IMR-90 (cell line): ENCODE measurements around the gene RHCE. TPM values are rescaled to one million over a fixed set of nuclear protein-coding genes. Genes with fewer than 3 reads are reported as not detected.

Source experiments
- ATAC-seq: fragments of 200-7000 bp; cut with Tn5 transposase; 2 replicates; pipeline ENCODE4 v1.9.1; 2020; ENCODE audit warnings: low read depth, mild to moderate bottlenecking, moderate library complexity
- BruUV-seq: library from RNA; stranded (reverse); fragments of 400-500 nt; replicated peaks from 2 replicates; lab custom pipeline; 2021; lab: Mats Ljungman, UMichigan
- CTCF ChIA-PET: fragments of 300-600 bp; formaldehyde crosslinking; extraction: SDS; loops from one replicate; lab custom pipeline; 2021; ENCODE audit warnings: antibody characterized with exemption; lab: Yijun Ruan, JAX
- POLR2A ChIA-PET: fragments of 300-600 bp; sonication (Branson Sonifier 250); formaldehyde crosslinking; loops from one replicate; lab custom pipeline; 2022; ENCODE audit warnings: antibody characterized with exemption; ENCODE audit not compliant: unreplicated experiment; lab: Charles Lee
- DNase-seq: peaks from one replicate; pipeline ENCODE4 v3.0.0; 2013
- H2AFZ ChIP-seq: replicated peaks from 2 replicates; pipeline ENCODE3; 2013; ENCODE audit warnings: low read length, mild to moderate bottlenecking; ENCODE audit not compliant: poor library complexity
- H2AK5ac ChIP-seq: 2 replicates; pipeline ENCODE4 v1.6.1; 2013; ENCODE audit warnings: low read depth, low read length, inconsistent platforms
- H2AK9ac ChIP-seq: replicated peaks from 2 replicates; pipeline ENCODE3; 2013; ENCODE audit warnings: mild to moderate bottlenecking, low read depth, low read length, moderate library complexity; ENCODE audit not compliant: poor library complexity
- H2BK120ac ChIP-seq: 2 replicates; pipeline ENCODE4 v1.6.1; 2013; ENCODE audit warnings: low read depth, low read length, inconsistent platforms
- H2BK15ac ChIP-seq: 3 replicates; pipeline ENCODE4 v1.6.1; 2013; ENCODE audit warnings: low read depth, low read length, inconsistent platforms
- H2BK20ac ChIP-seq: 2 replicates; pipeline ENCODE4 v1.6.1; 2013; ENCODE audit warnings: low read depth, mild to moderate bottlenecking, inconsistent platforms, low read length, moderate library complexity
- H2BK5ac ChIP-seq: 2 replicates; pipeline ENCODE4 v1.6.1; 2013; ENCODE audit warnings: mild to moderate bottlenecking, low read depth, low read length, inconsistent platforms; ENCODE audit not compliant: poor library complexity, severe bottlenecking
- H3K14ac ChIP-seq: replicated peaks from 2 replicates; pipeline ENCODE4 v1.6.1; 2013; ENCODE audit warnings: low read depth, low read length, inconsistent platforms
- H3K18ac ChIP-seq: 2 replicates; pipeline ENCODE4 v1.6.1; 2013; ENCODE audit warnings: low read depth, low read length, control low read depth
- H3K23ac ChIP-seq: 2 replicates; pipeline ENCODE4 v1.6.1; 2013; ENCODE audit warnings: low read depth, low read length, inconsistent platforms
- H3K27ac ChIP-seq: 2 replicates; pipeline ENCODE4 v1.5.1; 2013; ENCODE audit warnings: mild to moderate bottlenecking, control low read depth, low read length; ENCODE audit not compliant: insufficient read depth
- H3K27me3 ChIP-seq: 2 replicates; pipeline ENCODE4 v1.6.1; 2013; ENCODE audit warnings: low read length; ENCODE audit not compliant: control insufficient read depth, insufficient read depth
- H3K36me3 ChIP-seq: 2 replicates; pipeline ENCODE4 v1.6.1; 2013; ENCODE audit warnings: low read length, mixed read lengths; ENCODE audit not compliant: control insufficient read depth, insufficient read depth
- H3K4ac ChIP-seq: 2 replicates; pipeline ENCODE4 v1.6.1; 2013; ENCODE audit warnings: low read depth, low read length, inconsistent platforms
- H3K4me1 ChIP-seq: 2 replicates; pipeline ENCODE4 v1.6.1; 2013; ENCODE audit warnings: low read length, mixed read lengths; ENCODE audit not compliant: control insufficient read depth, insufficient read depth
- H3K4me2 ChIP-seq: 2 replicates; pipeline ENCODE4 v1.6.1; 2013; ENCODE audit warnings: low read depth, mild to moderate bottlenecking, control low read depth, low read length, moderate library complexity
- H3K4me3 ChIP-seq: 2 replicates; pipeline ENCODE4 v1.5.1; 2013; ENCODE audit warnings: low read depth, mild to moderate bottlenecking, control low read depth, low read length, moderate library complexity; ENCODE audit not compliant: insufficient read depth
- H3K56ac ChIP-seq: 2 replicates; pipeline ENCODE4 v1.6.1; 2013; ENCODE audit warnings: low read length, inconsistent platforms; ENCODE audit not compliant: insufficient read depth; ENCODE audit errors: extremely low read depth
- H3K79me1 ChIP-seq, 2 experiments: 2 replicates each; pipeline ENCODE4 v1.6.1; 2013; ENCODE audit warnings: low read length in 2 of 2, inconsistent platforms in 1 of 2, low read depth in 1 of 2
- H3K9ac ChIP-seq: 2 replicates; pipeline ENCODE4 v1.6.1; 2013; ENCODE audit warnings: low read depth, low read length, control low read depth
- H3K9me1 ChIP-seq: 2 replicates; pipeline ENCODE4 v1.6.1; 2013; ENCODE audit warnings: low read length, inconsistent platforms; ENCODE audit not compliant: insufficient read depth
- H3K9me3 ChIP-seq: 2 replicates; pipeline ENCODE4 v1.6.1; 2013; ENCODE audit warnings: low read length; ENCODE audit not compliant: control insufficient read depth, insufficient read depth
- H4K20me1 ChIP-seq: 2 replicates; pipeline ENCODE4 v1.6.1; 2013; ENCODE audit warnings: low read length, inconsistent platforms; ENCODE audit not compliant: insufficient read depth
- H4K5ac ChIP-seq: 2 replicates; pipeline ENCODE4 v1.6.1; 2013; ENCODE audit warnings: mild to moderate bottlenecking, low read depth, low read length, control low read depth
- H4K8ac ChIP-seq, 2 experiments: 2 replicates each; pipeline ENCODE4 v1.6.1; 2013; ENCODE audit warnings: low read depth in 2 of 2, low read length in 2 of 2, control low read depth in 1 of 2, inconsistent platforms in 1 of 2
- H4K91ac ChIP-seq: 2 replicates; pipeline ENCODE4 v1.6.1; 2013; ENCODE audit warnings: low read depth, low read length, inconsistent platforms; ENCODE audit not compliant: insufficient read depth
- BHLHE40 ChIP-seq: fragments of 150-350 bp; IDR thresholded peaks from 2 replicates; pipeline ENCODE4 v1.6.1; 2016; ENCODE audit warnings: mild to moderate bottlenecking, low read depth, low read length
- FOS ChIP-seq: fragments of 150-350 bp; IDR thresholded peaks from 2 replicates; pipeline ENCODE4 v1.6.1; 2016; ENCODE audit warnings: low read depth, low read length
- WGBS, 2 experiments: methylation state at CpG; one replicate each; pipeline versions ENCODE4 v1.1.5 to v1.1.7; 2013; ENCODE audit warnings: missing lambda C conversion rate in 2 of 2; ENCODE audit not compliant: insufficient read length in 1 of 2; ENCODE audit errors: extremely low coverage in 2 of 2; 5-methylcytosine and 5-hydroxymethylcytosine counted together
- dilution Hi-C: fragments of 300-500 bp; cut with HindIII; formaldehyde crosslinking; loops from one replicate; pipeline ENCODE4 v1.14.3; 2018; ENCODE audit warnings: low sequenced_read_pairs; ENCODE audit not compliant: unreplicated experiment
- in situ Hi-C: fragments of 300-500 bp; cut with MboI; formaldehyde crosslinking; loops from 3 replicates; pipeline ENCODE4 v1.14.3; 2019; ENCODE audit warnings: low sequenced_read_pairs, inconsistent platforms, mixed read lengths
- intact Hi-C: fragments of 100-400 bp; cut with micrococcal nuclease; formaldehyde crosslinking; loops from 2 replicates; pipeline ENCODE4 v1.10.0; 2022
- polyA plus RNA-seq, 3 experiments: library from polyadenylated mRNA; depleted of rRNA; stranded (reverse); fragments of >200 nt; gene quantifications; 2 replicates each; pipeline ENCODE4 v1.2.3, GENCODE V29; 2012; ENCODE audit warnings: low replicate concordance in 1 of 3
- total RNA-seq: library from RNA; depleted of rRNA; stranded (reverse); fragments of >200 nt; gene quantifications from 2 replicates; pipeline ENCODE4 v1.2.3, GENCODE V29; 2012

Gene RHCE
- total and polyA plus RNA-seq, 2 of the 4 experiments (the other 2 are of a cell fraction) = 0.54 to 0.62 TPM

DNA sequence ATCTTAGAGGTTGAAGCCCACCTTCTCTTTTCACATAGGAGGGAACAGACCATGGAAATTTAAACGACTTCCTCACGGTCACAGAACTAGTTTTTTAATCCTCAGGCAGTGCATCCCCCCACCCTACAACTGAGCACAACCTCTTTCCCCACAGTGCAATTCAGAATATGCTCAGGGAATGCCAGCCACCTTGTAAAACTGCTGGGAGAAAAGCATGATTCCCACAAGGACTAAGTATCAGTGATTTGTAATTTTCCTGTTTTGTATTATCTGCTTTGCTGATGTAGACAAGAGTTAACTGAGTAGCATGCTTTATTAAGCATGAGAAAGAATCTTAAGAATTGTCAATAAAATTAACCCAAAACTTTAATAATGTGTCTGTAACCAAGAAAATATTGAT, 58.7 kb downstream of the RHCE start:
- Histone ChIP-seq H3K27ac (no peak overlapping the region), H2BK5ac (peak overlapping the region; percentile 75), H3K4ac (peak overlapping the region; percentile 44), H3K36me3 (peaks cover 17% of the 10 kb centered on the region), H4K5ac (no peak overlapping the region), H2AK5ac (0 out of 2 replicates have a peak overlapping the region, but pooled peaks have one; percentile 13), H2AFZ (no peak overlapping the region), H3K23ac (no peak overlapping the region), H3K4me3 (no peak overlapping the region), H2BK20ac (peak overlapping the region; percentile 84; the same call in 1 of the 2 replicates), H4K8ac (peak overlapping the region in 1 of 2 experiments; percentile 52; a peak in 1 of 4 replicates), H4K20me1 (no peaks in the 10 kb centered on the region; the same call in 1 of the 2 replicates), H3K79me1 (peaks cover 9 to 33% of the 10 kb centered on the region in 2 experiments; a peak in 2 of 4 replicates), H2AK9ac (no peak overlapping the region), H3K4me2 (no peak overlapping the region), H2BK15ac (no peak overlapping the region), H3K9me1 (peaks cover 15% of the 10 kb centered on the region), H3K4me1 (peaks cover 7% of the 10 kb centered on the region), H3K27me3 (no peaks in the 10 kb centered on the region), H3K56ac (no peak overlapping the region), H3K18ac (no peak overlapping the region), H3K9me3 (no peaks in the 10 kb centered on the region), H4K91ac (no peak overlapping the region), H3K14ac (peak overlapping the region; percentile 74), H3K9ac (no peak overlapping the region), H2BK120ac (no peak overlapping the region)
- dilution Hi-C loops = no loop called here
- WGBS, 2 experiments = no CpG with 5 or more reads among the region's 2 CpGs
- ATAC-seq (no peak), DNase-seq (no peak)
- TF ChIP-seq BHLHE40 (no peak), FOS (no peak)
- in situ Hi-C loops = no loop called here
- POLR2A ChIA-PET = no interaction called here
- CTCF ChIA-PET = no interaction called here
- intact Hi-C loops = no loop called here
- no TSS peak for BruUV-seq
